Upper lobe of right lung (tissue), 1 donor: Measurements from ENCODE around the gene TMEM163. TPM values are rescaled to one million over a fixed set of nuclear protein-coding genes. Genes with fewer than 3 reads are reported as not detected.

Experiments
- ATAC-seq: fragments of 200-7000 bp; cut with Tn5 transposase; one replicate; pipeline ENCODE4 v1.9.1; 2020; ENCODE audit warnings: mild to moderate bottlenecking, moderate library complexity
- DNase-seq: peaks from one replicate; pipeline ENCODE4 v3.0.0-alpha.2; 2020
- H3K27ac ChIP-seq: fragments of 200-600 bp; one replicate; pipeline ENCODE4 v1.8.0; 2022
- H3K27me3 ChIP-seq: fragments of 200-600 bp; one replicate; pipeline ENCODE4 v1.8.0; 2022; ENCODE audit warnings: mild to moderate bottlenecking
- H3K36me3 ChIP-seq: fragments of 200-600 bp; one replicate; pipeline ENCODE4 v1.8.0; 2022
- H3K4me1 ChIP-seq: fragments of 200-600 bp; one replicate; pipeline ENCODE4 v1.8.0; 2022
- H3K4me3 ChIP-seq: fragments of 200-600 bp; one replicate; pipeline ENCODE4 v1.8.0; 2022; ENCODE audit warnings: mild to moderate bottlenecking
- H3K9me3 ChIP-seq: fragments of 200-600 bp; one replicate; pipeline ENCODE4 v1.8.0; 2022
- CTCF ChIP-seq: fragments of 200-600 bp; IDR thresholded peaks from one replicate; pipeline ENCODE4 v1.8.0; 2022; ENCODE audit warnings: antibody characterized with exemption
- intact Hi-C: fragments of 100-400 bp; cut with DNase I; formaldehyde crosslinking; loops from one replicate; pipeline ENCODE4 v1.11.0; 2022
- total RNA-seq: library from RNA; stranded (reverse); fragmentation: NEBNext Ultra II Directional; extraction: Animal tissue kit (Norgen Biotek cat#: 25700); gene quantifications from one replicate; pipeline ENCODE4 v1.2.1, GENCODE V29; 2021
- donor health status: DM: no; HTN: yes; CAD: no; lungs with severe emphysema.

The TMEM163 gene
- total RNA-seq, 1 donor from 2014 or later = 34.6 TPM

- TF ChIP-seq CTCF = no peak
- no peaks in the 10 kb centered on the region for H3K9me3 ChIP-seq
- H3K27ac ChIP-seq = no peak overlapping the region
- no peak overlapping the region for H3K4me3 ChIP-seq
- peaks cover 16% of the 10 kb centered on the region for H3K36me3 ChIP-seq
- ATAC-seq = no peak
- H3K27me3 ChIP-seq = no peaks in the 10 kb centered on the region
- intact Hi-C loops = no loop called here
- H3K4me1 ChIP-seq = no peaks in the 10 kb centered on the region
- no peak for DNase-seq
Observed at GRCh38 chr2:134445985-134446382, 272.8 kb downstream of the TMEM163 start.

- no peak for ATAC-seq
- H3K27me3 ChIP-seq = no peaks in the 10 kb centered on the region
- H3K27ac ChIP-seq = no peak overlapping the region
- intact Hi-C loops = no loop called here
- H3K4me3 ChIP-seq = no peak overlapping the region
- H3K4me1 ChIP-seq = no peaks in the 10 kb centered on the region
- H3K9me3 ChIP-seq = no peaks in the 10 kb centered on the region
- no peak for DNase-seq
- peaks cover 16% of the 10 kb centered on the region for H3K36me3 ChIP-seq
- no peak for TF ChIP-seq CTCF
Observed at GRCh38 chr2:134445116-134445515, 273.7 kb downstream of the TMEM163 start.

- Histone ChIP-seq H3K27me3 (no peaks in the 10 kb centered on the region), H3K4me3 (no peak overlapping the region), H3K4me1 (no peaks in the 10 kb centered on the region), H3K9me3 (no peaks in the 10 kb centered on the region), H3K27ac (no peak overlapping the region), H3K36me3 (peaks cover 16% of the 10 kb centered on the region)
- TF ChIP-seq CTCF = no peak
- intact Hi-C loops = no loop called here
- ATAC-seq (no peak), DNase-seq (no peak)
Observed at GRCh38 chr2:134443814-134444480, 274.9 kb downstream of the TMEM163 start.

- no peak overlapping the region for H3K27ac ChIP-seq
- no peak overlapping the region for H3K4me3 ChIP-seq
- no peaks in the 10 kb centered on the region for H3K9me3 ChIP-seq
- DNase-seq = no peak
- ATAC-seq = no peak
- H3K4me1 ChIP-seq = no peaks in the 10 kb centered on the region
- intact Hi-C loops = no loop called here
- TF ChIP-seq CTCF = no peak
- H3K27me3 ChIP-seq = no peaks in the 10 kb centered on the region
- H3K36me3 ChIP-seq = peaks cover 22% of the 10 kb centered on the region
Observed at GRCh38 chr2:134441153-134441863, 277.5 kb downstream of the TMEM163 start.

- Histone ChIP-seq H3K9me3 (no peaks in the 10 kb centered on the region), H3K27ac (no peak overlapping the region), H3K36me3 (peaks cover 24% of the 10 kb centered on the region), H3K4me1 (no peaks in the 10 kb centered on the region), H3K27me3 (no peaks in the 10 kb centered on the region), H3K4me3 (no peak overlapping the region)
- intact Hi-C loops = no loop called here
- ATAC-seq (no peak), DNase-seq (no peak)
- no peak for TF ChIP-seq CTCF
Observed at GRCh38 chr2:134440336-134440909, 278.4 kb downstream of the TMEM163 start.
